Prostate gland (tissue), 2 donors: ENCODE data around the gene PRKCI.

Source experiments
- CTCF ChIP-seq, 4 experiments: fragments of 200-600 bp in 2 of 4; fragments of 450-650 bp in 2 of 4; sonication (generic) in 2 of 4; IDR thresholded peaks; 1 replicate in 3 of 4; 2 replicates in 1 of 4; pipeline ENCODE4 v1.5.1; 2016 to 2019; ENCODE audit warnings: antibody characterized with exemption in 4 of 4, mild to moderate bottlenecking in 2 of 4, moderate library complexity in 2 of 4
- POLR2A ChIP-seq: fragments of 450-650 bp; IDR thresholded peaks from one replicate; pipeline ENCODE4 v1.6.1; 2016; ENCODE audit warnings: antibody characterized with exemption, mild to moderate bottlenecking
- POLR2AphosphoS5 ChIP-seq: sonication (generic); formaldehyde crosslinking; IDR thresholded peaks from one replicate; pipeline ENCODE4 v1.6.1; 2017; ENCODE audit warnings: antibody characterized with exemption

- no peak for TF ChIP-seq CTCF (IDR thresholded peaks at IDR 0.05)
- no peak for TF ChIP-seq POLR2A
- no peak for TF ChIP-seq POLR2AphosphoS5
Observed at GRCh38 chr3:170219850-170220249, 2.4 kb upstream of the PRKCI start.
